Mesodermal cell (in vitro differentiated cells): Measurements from ENCODE around the gene TRAF3.

Experiments
- H3K27ac ChIP-seq: 2 replicates; pipeline ENCODE4 v1.7.0; 2013; ENCODE audit warnings: mild to moderate bottlenecking, low read depth, low read length, moderate library complexity; ENCODE audit not compliant: severe bottlenecking
- H3K36me3 ChIP-seq: 2 replicates; pipeline ENCODE4 v1.7.1; 2013; ENCODE audit warnings: mild to moderate bottlenecking, low read length, moderate library complexity; ENCODE audit not compliant: control insufficient read depth, insufficient read depth
- H3K4me1 ChIP-seq: one replicate; pipeline ENCODE4 v1.7.1; 2013; ENCODE audit warnings: mild to moderate bottlenecking, low read length; ENCODE audit not compliant: insufficient read depth, control insufficient read depth, poor library complexity, severe bottlenecking
- H3K4me3 ChIP-seq: 2 replicates; pipeline ENCODE4 v1.7.0; 2013; ENCODE audit warnings: low read length, control low read depth, mild to moderate bottlenecking; ENCODE audit not compliant: insufficient read depth, poor library complexity, severe bottlenecking; ENCODE audit errors: extremely low read depth
- H3K9me3 ChIP-seq: 2 replicates; pipeline ENCODE4 v1.7.1; 2013; ENCODE audit warnings: mild to moderate bottlenecking, low read length, moderate library complexity; ENCODE audit not compliant: control insufficient read depth
- WGBS, 2 experiments: methylation state at CpG; one replicate each; pipeline ENCODE4 v1.1.5; 2013; ENCODE audit warnings: missing lambda C conversion rate in 2 of 2; ENCODE audit not compliant: insufficient coverage in 2 of 2; 5-methylcytosine and 5-hydroxymethylcytosine counted together

Gene TRAF3

DNA sequence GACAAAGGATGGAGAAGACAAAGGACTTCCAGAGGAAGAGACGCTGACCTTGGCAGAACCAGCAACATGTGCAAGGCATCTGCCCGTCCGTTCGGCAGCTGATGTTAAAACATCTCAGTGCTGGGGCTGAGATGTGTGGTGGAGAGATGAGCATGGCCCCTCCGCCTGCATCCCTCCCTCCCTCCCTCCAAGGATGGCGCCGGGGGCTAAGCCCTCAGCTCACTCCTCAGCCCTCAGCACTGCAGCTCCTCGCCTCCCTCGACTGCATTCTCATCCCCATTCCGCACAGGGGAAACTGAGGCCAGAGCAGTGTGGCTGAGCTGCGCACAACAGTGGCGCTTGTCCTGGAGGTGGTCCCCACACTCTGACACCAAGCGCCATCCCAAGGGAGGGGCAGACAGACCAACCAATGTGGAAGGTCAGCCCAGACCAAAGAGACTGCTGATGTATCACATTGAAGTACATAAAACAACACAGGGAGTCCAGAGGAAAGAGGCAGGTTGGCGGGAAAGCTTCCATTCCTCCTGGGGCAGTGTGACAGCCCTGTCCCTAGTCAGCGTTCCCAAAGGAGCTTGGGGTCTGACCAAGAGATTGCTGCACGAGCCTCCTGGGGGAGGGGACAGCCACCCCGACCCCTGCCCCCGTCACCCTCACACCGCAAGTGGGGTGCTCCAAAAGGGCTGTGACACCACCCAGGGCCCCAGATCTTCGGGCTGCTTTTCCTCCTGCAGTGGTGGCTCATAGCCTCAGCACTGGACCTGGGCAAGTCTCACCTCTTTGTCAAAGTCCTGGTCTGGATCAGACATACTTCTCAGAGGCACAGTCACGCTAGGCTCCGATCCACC lies 160.3 kb downstream of the TRAF3 start:
- H3K36me3 ChIP-seq = peaks cover 85% of the 10 kb centered on the region
- H3K9me3 ChIP-seq = no peaks in the 10 kb centered on the region
- H3K27ac ChIP-seq = no peak overlapping the region
- no peaks in the 10 kb centered on the region for H3K4me1 ChIP-seq
- H3K4me3 ChIP-seq = no peak overlapping the region
- 94 to 95% methylated on average over 15 to 18 of the region's 22 CpGs for WGBS, 2 experiments

DNA sequence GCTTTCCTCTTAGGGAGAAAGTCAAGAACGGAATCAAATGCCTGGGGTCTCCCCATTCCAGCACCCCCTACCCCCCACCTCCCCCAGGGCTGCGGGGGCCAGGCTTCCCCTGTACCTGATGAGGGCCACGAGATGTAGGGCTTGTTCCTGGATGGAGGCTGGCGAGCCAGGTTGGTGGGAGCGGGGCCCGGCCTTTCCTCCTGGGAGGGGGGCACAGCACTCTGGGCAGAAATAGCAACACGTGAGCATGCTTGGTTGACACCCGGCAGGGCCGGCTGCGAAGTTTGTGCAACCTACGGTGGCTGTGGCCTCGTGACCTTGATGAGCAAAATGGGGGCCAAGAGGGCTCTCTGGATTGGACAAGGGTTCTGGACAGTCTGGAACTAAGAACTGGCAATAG lies 160.9 kb downstream of the TRAF3 start:
- Histone ChIP-seq H3K4me3 (no peak overlapping the region), H3K36me3 (peaks cover 86% of the 10 kb centered on the region), H3K9me3 (no peaks in the 10 kb centered on the region), H3K27ac (no peak overlapping the region), H3K4me1 (no peaks in the 10 kb centered on the region)
- WGBS, 2 experiments = 98 to 99% methylated on average over 10 to 11 of the region's 12 CpGs

DNA sequence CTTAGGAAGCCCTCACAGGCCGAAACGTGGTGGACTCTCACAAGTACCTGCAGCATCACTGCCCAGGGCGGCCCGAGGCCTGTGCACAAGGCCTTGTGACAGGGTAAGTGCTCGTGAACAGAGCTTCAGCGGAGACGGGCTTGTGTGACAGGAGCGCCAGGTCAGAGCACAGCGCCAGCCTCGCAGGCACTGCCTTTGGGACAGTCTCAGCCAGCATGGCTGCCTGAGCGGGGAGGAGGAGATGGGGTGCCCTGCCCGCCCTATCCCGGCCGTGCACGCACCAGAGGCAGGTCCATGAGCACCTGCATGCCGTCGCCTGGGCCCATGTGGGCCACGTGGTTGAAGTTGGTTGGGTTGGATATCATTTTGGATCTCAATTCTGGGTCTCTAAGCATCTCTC lies 162.1 kb downstream of the TRAF3 start:
- Histone ChIP-seq H3K9me3 (no peaks in the 10 kb centered on the region), H3K36me3 (peaks cover 87% of the 10 kb centered on the region), H3K4me3 (no peak overlapping the region), H3K27ac (no peak overlapping the region), H3K4me1 (no peaks in the 10 kb centered on the region)
- WGBS, 2 experiments = 97 to 98% methylated on average over 17 to 18 of the region's 18 CpGs

DNA sequence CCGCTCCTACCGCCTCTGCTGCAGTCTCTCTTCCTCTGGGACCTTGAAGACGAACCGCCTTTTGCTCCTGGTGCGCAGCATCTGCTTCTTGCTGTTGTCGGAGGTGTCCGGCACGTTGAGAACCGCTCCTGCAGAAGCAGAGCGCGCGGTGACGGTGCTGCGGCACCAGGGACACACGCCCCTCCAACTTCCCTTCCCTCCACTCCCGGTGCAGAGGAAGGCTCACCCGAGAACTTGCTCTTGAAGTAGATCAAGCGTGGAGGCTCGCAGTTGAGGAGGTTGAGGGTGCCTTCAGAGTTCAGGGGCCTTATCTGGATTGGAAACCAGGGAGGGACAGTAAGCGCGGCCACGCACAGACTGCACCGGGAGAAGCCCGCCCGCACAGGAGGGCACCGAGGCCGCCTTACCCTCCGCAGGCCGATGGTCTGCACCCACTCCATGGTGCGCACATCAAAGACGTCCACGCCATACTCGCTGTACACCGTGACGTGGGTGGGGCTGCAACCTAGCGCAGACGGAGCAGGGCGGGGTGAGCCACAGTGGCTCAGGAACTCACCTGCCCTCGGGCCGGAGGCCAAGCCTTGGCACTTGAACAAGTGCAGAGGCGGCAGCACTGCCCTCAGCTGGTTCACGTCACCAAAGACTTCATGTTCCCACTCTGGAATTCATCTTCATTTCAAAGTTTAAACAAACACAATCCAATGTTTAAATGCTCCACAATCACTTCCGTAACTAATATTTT lies 162.7 kb downstream of the TRAF3 start:
- 96 to 97% methylated on average over 35 to 42 of the region's 43 CpGs for WGBS, 2 experiments
- H3K36me3 ChIP-seq = peaks cover 90% of the 10 kb centered on the region
- H3K9me3 ChIP-seq = no peaks in the 10 kb centered on the region
- no peak overlapping the region for H3K27ac ChIP-seq
- H3K4me1 ChIP-seq = no peaks in the 10 kb centered on the region
- no peak overlapping the region for H3K4me3 ChIP-seq

DNA sequence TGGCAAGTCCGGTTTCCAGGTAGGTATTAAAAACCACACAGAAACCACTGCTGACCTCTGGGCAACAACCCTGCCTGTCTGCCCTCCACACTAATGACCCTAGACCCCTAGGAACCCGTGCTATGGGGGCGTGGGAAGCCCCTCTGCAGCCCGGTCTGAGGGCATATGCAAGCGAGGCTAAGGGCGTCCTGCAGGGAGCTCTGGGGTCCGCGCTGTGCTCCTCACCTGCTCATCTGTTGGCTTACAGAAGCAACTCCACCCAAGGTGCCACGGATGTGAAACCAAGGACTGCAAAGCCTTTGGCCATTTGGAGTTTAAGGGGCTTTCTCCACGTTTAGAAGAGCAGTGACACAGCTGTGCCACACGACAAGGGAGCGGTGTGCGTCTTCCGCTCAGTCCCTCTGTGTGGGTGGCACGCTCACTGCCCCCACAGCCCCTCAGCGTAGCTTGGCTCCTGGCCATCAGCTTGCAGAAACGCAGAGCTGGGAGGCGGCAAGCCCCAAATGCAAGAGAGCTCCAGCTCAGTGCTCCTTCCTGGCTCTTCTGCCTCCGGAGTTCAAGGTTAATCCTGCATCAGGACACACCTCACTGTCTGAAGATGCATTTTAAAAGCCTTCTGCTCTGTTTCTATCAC lies 163.6 kb downstream of the TRAF3 start:
- Histone ChIP-seq H3K27ac (no peak overlapping the region), H3K9me3 (no peaks in the 10 kb centered on the region), H3K36me3 (peaks cover 96% of the 10 kb centered on the region), H3K4me1 (no peaks in the 10 kb centered on the region), H3K4me3 (no peak overlapping the region)
- 96 to 97% methylated on average over 18 to 19 of the region's 19 CpGs for WGBS, 2 experiments

DNA sequence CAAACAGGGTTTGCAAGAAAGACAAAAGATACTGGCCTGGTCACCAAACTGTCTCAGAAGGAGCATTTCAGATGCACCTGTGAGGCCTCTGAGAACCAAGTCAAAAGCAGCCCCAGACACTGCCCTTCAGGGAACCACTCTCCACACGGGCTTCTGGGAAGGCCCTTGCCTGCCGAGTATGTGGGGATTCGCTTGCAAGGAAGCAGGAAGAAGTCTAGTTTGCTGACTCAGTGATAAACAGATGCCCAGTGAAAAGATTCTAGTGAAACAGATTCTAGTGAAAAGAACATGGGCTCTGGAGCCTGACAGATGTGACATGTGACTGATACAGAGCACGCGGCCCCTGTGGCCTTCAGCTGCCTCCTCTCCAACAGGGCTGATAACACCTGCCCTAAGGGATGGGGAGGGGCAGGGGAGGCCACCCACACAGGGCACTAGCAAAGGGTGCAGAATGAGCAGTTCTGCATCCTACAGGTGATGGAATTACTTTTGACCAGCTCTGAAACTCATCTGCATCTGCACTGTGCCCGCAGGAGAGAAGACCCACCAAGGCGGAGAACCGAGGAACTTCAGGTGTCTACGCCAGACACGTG lies 164.3 kb downstream of the TRAF3 start:
- Histone ChIP-seq H3K36me3 (peaks cover 96% of the 10 kb centered on the region), H3K9me3 (no peaks in the 10 kb centered on the region), H3K27ac (no peak overlapping the region), H3K4me1 (no peaks in the 10 kb centered on the region), H3K4me3 (no peak overlapping the region)
- WGBS, 2 experiments = 99% methylated on average over 9 to 10 of the region's 10 CpGs

DNA sequence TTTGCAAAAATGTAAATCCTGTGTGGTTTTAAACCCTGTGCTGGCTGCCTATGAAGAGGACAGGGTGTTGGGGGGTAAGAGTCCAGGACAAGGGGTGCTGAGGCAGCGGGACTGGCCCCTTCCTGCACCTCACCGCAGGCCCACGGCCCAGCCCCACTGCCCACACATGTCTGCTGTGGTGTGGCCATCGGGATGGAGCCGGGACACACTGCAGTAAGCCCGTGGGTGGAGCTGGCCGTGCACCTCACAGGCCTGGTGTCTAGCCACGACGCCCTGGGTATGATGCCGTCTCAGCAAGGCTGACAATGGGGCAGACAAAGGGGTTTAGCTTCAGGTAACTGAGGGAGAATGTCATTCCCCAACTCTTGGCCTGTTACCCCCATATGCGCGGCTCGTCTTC lies 164.8 kb downstream of the TRAF3 start:
- 96 to 98% methylated on average over 9 to 10 of the region's 13 CpGs for WGBS, 2 experiments
- H3K27ac ChIP-seq = no peak overlapping the region
- H3K36me3 ChIP-seq = peaks cover 96% of the 10 kb centered on the region
- no peaks in the 10 kb centered on the region for H3K9me3 ChIP-seq
- H3K4me1 ChIP-seq = no peaks in the 10 kb centered on the region
- no peak overlapping the region for H3K4me3 ChIP-seq

DNA sequence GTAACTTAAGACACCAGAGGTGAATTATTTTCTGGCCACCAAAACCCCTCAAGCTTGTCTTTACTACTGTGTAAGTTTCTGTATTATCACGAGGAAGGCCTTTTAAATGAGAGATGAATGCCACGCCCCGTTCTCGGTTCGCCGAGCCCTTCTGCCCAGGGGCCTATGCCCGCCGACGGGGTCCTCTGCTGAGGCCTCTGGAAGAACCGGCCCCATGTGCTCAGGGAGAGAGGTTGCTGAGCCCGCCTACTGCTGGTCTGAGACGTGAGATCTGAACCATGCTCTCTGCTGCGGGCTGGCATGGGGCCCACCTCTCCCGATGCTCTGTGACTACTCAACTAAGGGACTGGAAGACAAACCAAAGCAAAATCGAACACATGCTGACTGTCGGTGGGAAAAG lies 166.2 kb downstream of the TRAF3 start:
- no peaks in the 10 kb centered on the region for H3K4me1 ChIP-seq
- H3K4me3 ChIP-seq = no peak overlapping the region
- 95 to 96% methylated on average over 16 of the region's 16 CpGs for WGBS, 2 experiments
- no peaks in the 10 kb centered on the region for H3K9me3 ChIP-seq
- H3K36me3 ChIP-seq = peaks cover 91% of the 10 kb centered on the region
- no peak overlapping the region for H3K27ac ChIP-seq

DNA sequence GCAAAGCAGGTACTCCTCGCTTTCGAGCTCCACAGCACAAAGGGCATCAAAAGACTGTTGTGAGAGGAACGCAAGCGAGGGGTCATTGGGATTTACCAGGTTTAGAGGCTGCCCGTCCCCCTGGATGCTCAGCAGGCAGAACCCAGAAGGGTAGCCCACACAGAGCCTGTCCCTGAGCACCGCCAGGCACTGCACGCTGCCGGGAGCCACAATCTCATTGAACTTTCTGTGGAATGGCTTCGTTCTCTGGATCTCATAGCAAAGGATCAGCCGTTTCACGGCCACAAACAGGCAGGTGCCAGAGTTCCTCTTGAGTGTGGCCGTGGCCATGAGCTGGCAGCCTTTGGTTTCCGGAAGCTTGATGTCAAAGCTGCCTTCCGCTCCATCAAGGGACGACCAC lies 166.7 kb downstream of the TRAF3 start:
- peaks cover 90% of the 10 kb centered on the region for H3K36me3 ChIP-seq
- H3K4me1 ChIP-seq = peaks cover 2% of the 10 kb centered on the region
- WGBS, 2 experiments = 97% methylated on average over 15 of the region's 15 CpGs
- no peaks in the 10 kb centered on the region for H3K9me3 ChIP-seq
- no peak overlapping the region for H3K4me3 ChIP-seq
- no peak overlapping the region for H3K27ac ChIP-seq

DNA sequence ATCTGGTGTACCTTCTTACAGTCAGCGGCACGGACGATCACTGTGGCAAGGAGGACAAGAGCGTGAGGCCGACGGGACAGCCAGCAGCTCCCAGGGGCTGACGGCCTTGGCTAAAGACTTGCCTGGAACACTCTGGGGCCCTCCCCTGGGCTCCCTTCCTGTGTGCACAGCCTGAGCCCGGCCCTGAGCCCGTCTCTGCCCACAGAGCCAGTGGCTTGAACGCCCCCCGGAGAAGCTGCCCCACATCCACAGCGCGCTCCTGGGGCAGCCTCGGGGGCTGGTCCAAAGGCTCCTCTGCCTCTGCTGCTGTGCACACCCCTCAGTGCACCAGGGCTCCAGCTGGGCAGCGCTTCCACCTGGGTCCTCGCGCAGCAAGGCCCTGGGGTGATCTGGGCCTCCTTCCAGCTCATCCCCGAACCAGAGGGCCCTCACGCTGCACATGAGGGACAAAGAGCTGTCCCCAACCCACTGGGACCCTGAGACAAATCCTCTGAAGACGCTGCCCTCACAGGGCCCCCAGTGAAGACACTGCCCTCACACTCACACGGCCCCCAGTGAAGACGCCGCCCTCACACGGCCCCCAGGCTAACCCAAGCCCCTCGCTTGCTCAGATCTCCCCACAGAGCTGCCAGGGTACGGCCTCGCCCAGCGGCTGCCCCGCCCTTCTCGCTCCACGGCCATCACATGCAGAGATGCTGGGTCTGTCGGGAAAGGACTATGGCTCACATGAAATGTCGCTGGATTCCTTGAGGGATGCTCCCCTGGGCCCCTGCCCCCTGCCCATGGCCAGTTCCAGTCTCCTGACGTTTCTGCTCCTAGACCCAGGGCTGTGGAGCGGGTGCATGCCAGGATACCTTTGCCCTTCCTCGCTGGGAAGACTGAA lies 167.4 kb downstream of the TRAF3 start:
- peaks cover 7% of the 10 kb centered on the region for H3K4me1 ChIP-seq
- peaks cover 91% of the 10 kb centered on the region for H3K36me3 ChIP-seq
- H3K9me3 ChIP-seq = no peaks in the 10 kb centered on the region
- H3K27ac ChIP-seq = no peak overlapping the region
- no peak overlapping the region for H3K4me3 ChIP-seq
- 96 to 97% methylated on average over 30 to 35 of the region's 36 CpGs for WGBS, 2 experiments
